H9 (cell line): ENCODE measurements around the gene ESPNL. TPM values are rescaled to one million over a fixed set of nuclear protein-coding genes. Genes with fewer than 3 reads are reported as not detected.

Source experiments
- DNase-seq: peaks from one replicate; pipeline ENCODE4 v3.0.0-alpha.2; 2017
- H2AFZ ChIP-seq: one replicate; pipeline ENCODE4 v1.6.1; 2013; ENCODE audit warnings: mild to moderate bottlenecking, low read length, control low read depth, moderate library complexity
- H2AK5ac ChIP-seq: 2 replicates; pipeline ENCODE4 v1.6.1; 2013; ENCODE audit warnings: low read length, control low read depth, mixed read lengths; ENCODE audit not compliant: insufficient read length
- H2BK120ac ChIP-seq: one replicate; pipeline ENCODE4 v1.6.1; 2013; ENCODE audit warnings: low read depth, mild to moderate bottlenecking, low read length, control low read depth, inconsistent platforms; ENCODE audit not compliant: poor library complexity, severe bottlenecking
- H2BK12ac ChIP-seq: 2 replicates; pipeline ENCODE4 v1.6.1; 2013; ENCODE audit warnings: low read length, control low read depth, mixed read lengths, low read depth; ENCODE audit not compliant: insufficient read length
- H2BK15ac ChIP-seq: 2 replicates; pipeline ENCODE4 v1.6.1; 2013; ENCODE audit warnings: low read depth, low read length, control low read depth
- H2BK20ac ChIP-seq: one replicate; pipeline ENCODE4 v1.6.1; 2013; ENCODE audit warnings: low read depth, mild to moderate bottlenecking, low read length, control low read depth, inconsistent platforms; ENCODE audit not compliant: poor library complexity, severe bottlenecking
- H2BK5ac ChIP-seq: 2 replicates; pipeline ENCODE4 v1.6.1; 2013; ENCODE audit warnings: low read length, control low read depth, mixed read lengths; ENCODE audit not compliant: insufficient read length
- H3K14ac ChIP-seq: 2 replicates; pipeline ENCODE4 v1.6.1; 2013; ENCODE audit warnings: low read length, control low read depth; ENCODE audit not compliant: insufficient read depth
- H3K18ac ChIP-seq: 2 replicates; pipeline ENCODE4 v1.6.1; 2013; ENCODE audit warnings: low read depth, mild to moderate bottlenecking, mixed read lengths, low read length, control low read depth; ENCODE audit not compliant: insufficient read length
- H3K23ac ChIP-seq: 2 replicates; pipeline ENCODE4 v1.6.1; 2013; ENCODE audit warnings: low read length, control low read depth, mixed read lengths, low read depth; ENCODE audit not compliant: insufficient read length
- H3K23me2 ChIP-seq: 2 replicates; pipeline ENCODE4 v1.6.1; 2013; ENCODE audit warnings: low read depth, mild to moderate bottlenecking, mixed read lengths, low read length, control low read depth; ENCODE audit not compliant: insufficient read length, poor library complexity, severe bottlenecking
- H3K27ac ChIP-seq: 2 replicates; pipeline ENCODE4 v1.5.1; 2013; ENCODE audit warnings: low read length, control low read depth, mixed read lengths, low read depth; ENCODE audit not compliant: insufficient read length
- H3K27me3 ChIP-seq: 2 replicates; pipeline ENCODE4 v1.6.1; 2013; ENCODE audit warnings: low read length, control low read depth, inconsistent platforms; ENCODE audit not compliant: insufficient read depth
- H3K4ac ChIP-seq: 2 replicates; pipeline ENCODE4 v1.6.1; 2013; ENCODE audit warnings: low read depth, mild to moderate bottlenecking, control low read depth, inconsistent platforms, low read length, moderate library complexity
- H3K4me1 ChIP-seq: 2 replicates; pipeline ENCODE4 v1.6.1; 2013; ENCODE audit warnings: low read length, control low read depth, inconsistent platforms; ENCODE audit not compliant: insufficient read depth
- H3K4me2 ChIP-seq: 2 replicates; pipeline ENCODE4 v1.6.1; 2013; ENCODE audit warnings: low read length, control low read depth, mixed read lengths; ENCODE audit not compliant: insufficient read length, insufficient read depth
- H3K56ac ChIP-seq: 2 replicates; pipeline ENCODE4 v1.6.1; 2013; ENCODE audit warnings: low read depth, mild to moderate bottlenecking, mixed read lengths, low read length, control low read depth; ENCODE audit not compliant: insufficient read length
- H3K79me1 ChIP-seq: 2 replicates; pipeline ENCODE4 v1.6.1; 2013; ENCODE audit warnings: low read depth, mild to moderate bottlenecking, moderate library complexity, low read length, control low read depth, inconsistent platforms; ENCODE audit not compliant: insufficient read depth, poor library complexity, severe bottlenecking
- H3K79me2 ChIP-seq: 2 replicates; pipeline ENCODE4 v1.6.1; 2013; ENCODE audit warnings: low read length, control low read depth, inconsistent platforms; ENCODE audit not compliant: insufficient read depth
- H3K9ac ChIP-seq: 2 replicates; pipeline ENCODE4 v1.6.1; 2013; ENCODE audit warnings: low read length, control low read depth, mixed read lengths; ENCODE audit not compliant: insufficient read length; ENCODE audit errors: extremely low read depth
- H3K9me3 ChIP-seq: one replicate; pipeline ENCODE4 v1.6.1; 2013; ENCODE audit warnings: low read depth, low read length, inconsistent platforms; ENCODE audit not compliant: control insufficient read depth
- H3T11ph ChIP-seq: one replicate; pipeline ENCODE4 v1.6.1; 2013; ENCODE audit warnings: mild to moderate bottlenecking, low read length, control low read depth, inconsistent platforms
- H4K20me1 ChIP-seq: one replicate; pipeline ENCODE4 v1.6.1; 2013; ENCODE audit not compliant: control insufficient read depth, insufficient read length, insufficient read depth
- H4K5ac ChIP-seq: 2 replicates; pipeline ENCODE4 v1.6.1; 2013; ENCODE audit warnings: low read depth, mild to moderate bottlenecking, mixed read lengths, low read length, control low read depth; ENCODE audit not compliant: insufficient read length
- H4K8ac ChIP-seq: replicated peaks from 2 replicates; pipeline ENCODE4 v1.6.1; 2013; ENCODE audit warnings: low read length, control low read depth, mixed read lengths, low read depth; ENCODE audit not compliant: insufficient read length
- H4K91ac ChIP-seq: 2 replicates; pipeline ENCODE4 v1.6.1; 2013; ENCODE audit warnings: low read depth, mild to moderate bottlenecking, moderate library complexity, mixed read lengths, low read length, control low read depth; ENCODE audit not compliant: insufficient read length
- H3K27ac Mint-ChIP-seq, 3 experiments: 2 replicates in 2 of 3; 3 replicates in 1 of 3; pipeline ENCODE4 v1.8.0; 2020 to 2021; ENCODE audit warnings: mixed read lengths in 3 of 3, mild to moderate bottlenecking in 1 of 3, moderate library complexity in 1 of 3
- H3K27me3 Mint-ChIP-seq: 2 replicates; pipeline ENCODE4 v1.8.0; 2021; ENCODE audit warnings: low read depth, mild to moderate bottlenecking, moderate library complexity, mixed read lengths
- H3K36me3 Mint-ChIP-seq, 3 experiments: 2 replicates in 2 of 3; 3 replicates in 1 of 3; pipeline ENCODE4 v1.8.0; 2020 to 2021; ENCODE audit warnings: low read depth in 3 of 3, mixed read lengths in 3 of 3; ENCODE audit not compliant: insufficient read depth in 1 of 3
- H3K4me1 Mint-ChIP-seq, 2 experiments: 2 replicates each; pipeline ENCODE4 v1.8.0; 2020; ENCODE audit warnings: mixed read lengths in 2 of 2
- H3K4me3 Mint-ChIP-seq, 2 experiments: 2 replicates in 1 of 2; 3 replicates in 1 of 2; pipeline ENCODE4 v1.8.0; 2020 to 2021; ENCODE audit warnings: mild to moderate bottlenecking in 2 of 2, mixed read lengths in 2 of 2, moderate library complexity in 1 of 2
- H3K9me3 Mint-ChIP-seq, 2 experiments: 2 replicates in 1 of 2; 3 replicates in 1 of 2; pipeline ENCODE4 v1.8.0; 2020; ENCODE audit warnings: mild to moderate bottlenecking in 2 of 2, mixed read lengths in 2 of 2, moderate library complexity in 1 of 2
- WGBS: extraction: QIAGEN DNeasy Blood & Tissue Kit; methylation state at CpG from one replicate; pipeline ENCODE4 v1.1.7; 2013; ENCODE audit warnings: missing lambda C conversion rate, low lambda C conversion rate, mixed read lengths; ENCODE audit not compliant: insufficient read length; ENCODE audit errors: extremely low coverage; 5-methylcytosine and 5-hydroxymethylcytosine counted together
- total RNA-seq: library from RNA; stranded (reverse); gene quantifications from 2 replicates; pipeline ENCODE4 v1.2.1, GENCODE V29; 2021
- TF ChIP-seq, protein P1 (sequence below): fragments of 200-600 bp; sonication (generic); conservative IDR thresholded peaks from 3 replicates; pipeline ENCODE4 v1.8.0; 2021; ENCODE audit warnings: antibody characterized with exemption, mild to moderate bottlenecking

ESPNL gene
- total RNA-seq, 1 experiment from 2014 or later: 0.17 TPM

DNA sequence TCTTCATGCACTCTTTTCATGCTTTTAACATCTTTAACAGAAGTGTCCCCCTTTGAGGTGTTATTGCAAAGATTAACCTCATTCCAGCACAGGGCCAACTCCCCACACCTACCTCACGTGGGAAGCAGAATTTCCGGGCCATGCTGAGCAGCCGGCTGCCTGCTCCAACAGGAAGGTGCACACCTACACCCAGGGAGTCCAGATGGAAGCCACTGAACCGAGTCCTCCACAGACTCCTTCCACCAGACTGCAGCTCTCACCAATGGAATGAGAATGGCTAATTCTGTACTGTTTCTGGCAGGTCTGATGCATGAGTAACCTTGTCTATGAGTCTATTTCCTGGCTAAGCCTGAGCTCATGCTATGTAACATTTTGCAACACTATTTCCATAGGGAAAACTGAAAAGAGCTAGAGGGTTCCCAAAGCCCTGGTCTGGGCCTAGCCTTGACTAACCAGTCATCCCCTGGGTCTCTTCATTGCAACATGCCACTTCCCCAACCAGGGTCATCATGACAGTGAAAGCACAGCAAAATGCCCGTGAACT, 69.6 kb downstream of the ESPNL start:
- H3K79me1 ChIP-seq: no peaks in the 10 kb centered on the region
- TF ChIP-seq, protein P1, sequence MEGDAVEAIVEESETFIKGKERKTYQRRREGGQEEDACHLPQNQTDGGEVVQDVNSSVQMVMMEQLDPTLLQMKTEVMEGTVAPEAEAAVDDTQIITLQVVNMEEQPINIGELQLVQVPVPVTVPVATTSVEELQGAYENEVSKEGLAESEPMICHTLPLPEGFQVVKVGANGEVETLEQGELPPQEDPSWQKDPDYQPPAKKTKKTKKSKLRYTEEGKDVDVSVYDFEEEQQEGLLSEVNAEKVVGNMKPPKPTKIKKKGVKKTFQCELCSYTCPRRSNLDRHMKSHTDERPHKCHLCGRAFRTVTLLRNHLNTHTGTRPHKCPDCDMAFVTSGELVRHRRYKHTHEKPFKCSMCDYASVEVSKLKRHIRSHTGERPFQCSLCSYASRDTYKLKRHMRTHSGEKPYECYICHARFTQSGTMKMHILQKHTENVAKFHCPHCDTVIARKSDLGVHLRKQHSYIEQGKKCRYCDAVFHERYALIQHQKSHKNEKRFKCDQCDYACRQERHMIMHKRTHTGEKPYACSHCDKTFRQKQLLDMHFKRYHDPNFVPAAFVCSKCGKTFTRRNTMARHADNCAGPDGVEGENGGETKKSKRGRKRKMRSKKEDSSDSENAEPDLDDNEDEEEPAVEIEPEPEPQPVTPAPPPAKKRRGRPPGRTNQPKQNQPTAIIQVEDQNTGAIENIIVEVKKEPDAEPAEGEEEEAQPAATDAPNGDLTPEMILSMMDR: no peak
- no peaks in the 10 kb centered on the region for H3K4me1 Mint-ChIP-seq
- H3K4me3 Mint-ChIP-seq: no peak overlapping the region
- WGBS: no CpG with 5 or more reads among the region's 5 CpGs
- no peak for DNase-seq
- H3K36me3 Mint-ChIP-seq: peaks cover 16 to 50% (median 35%) of the 10 kb centered on the region in 3 experiments
- H3K4me2 ChIP-seq: no peak overlapping the region
- H4K8ac ChIP-seq: no peak overlapping the region
- no peak overlapping the region for H4K5ac ChIP-seq
- no peak overlapping the region for H2BK15ac ChIP-seq
- no peak overlapping the region for H2BK120ac ChIP-seq
- H3K56ac ChIP-seq: no peak overlapping the region
- H3K4ac ChIP-seq: no peak overlapping the region
- H3K23ac ChIP-seq: no peak overlapping the region
- H2AFZ ChIP-seq: no peak overlapping the region
- H3K9me3 Mint-ChIP-seq: 0 out of 5 replicates have a peak, but pooled peaks cover 0 to 3% of the 10 kb centered on the region in 2 experiments
- no peaks in the 10 kb centered on the region for H3K4me1 ChIP-seq
- H3K79me2 ChIP-seq: no peaks in the 10 kb centered on the region
- H2BK20ac ChIP-seq: no peak overlapping the region
- no peaks in the 10 kb centered on the region for H4K20me1 ChIP-seq
- no peak overlapping the region for H3T11ph ChIP-seq
- H2BK12ac ChIP-seq: no peak overlapping the region
- no peak overlapping the region for H3K27ac ChIP-seq
- H3K18ac ChIP-seq: no peak overlapping the region
- peaks cover 12% of the 10 kb centered on the region for H3K27me3 Mint-ChIP-seq
- no peaks in the 10 kb centered on the region; the same call in 1 of the 2 replicates for H3K27me3 ChIP-seq
- no peak overlapping the region for H2BK5ac ChIP-seq
- peak overlapping the region in 1 of 3 experiments; percentile 72; a peak in 1 of 7 replicates for H3K27ac Mint-ChIP-seq
- no peaks in the 10 kb centered on the region for H3K9me3 ChIP-seq
- H2AK5ac ChIP-seq: no peak overlapping the region
- no peaks in the 10 kb centered on the region for H3K23me2 ChIP-seq
- no peak overlapping the region for H3K9ac ChIP-seq
- H4K91ac ChIP-seq: no peak overlapping the region
- H3K14ac ChIP-seq: no peak overlapping the region
